ENCODE data around the gene VPS35L.

VPS35L gene

DNA sequence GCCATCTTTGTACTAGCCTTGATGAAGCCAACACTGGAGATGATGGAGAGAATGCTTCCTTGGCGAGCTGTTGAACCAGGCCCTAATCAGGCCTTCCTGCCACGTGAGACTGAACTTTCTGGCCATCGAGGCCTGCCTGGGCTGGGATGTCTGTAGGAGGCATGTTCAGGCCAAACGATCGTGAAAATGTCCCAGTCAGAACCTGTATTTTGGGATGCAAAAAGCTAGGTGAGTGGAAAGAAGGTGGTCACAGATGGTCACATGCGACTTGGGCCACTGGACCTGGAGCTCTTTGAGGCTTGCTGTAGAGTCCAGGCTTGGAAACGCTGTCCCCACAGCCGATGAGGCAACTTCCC lies 149.6 kb downstream of the VPS35L start:
- no peak for DNase-seq (ENCODE audit: low spot score)
- in situ Hi-C loops (cut with MboI; ENCODE audit: low pct_unique_long_range_greater_than_20kb, low sequenced_read_pairs, unreplicated experiment), result no loop called here
- TF ChIP-seq CTCF (IDR thresholded peaks at IDR 0.05; ENCODE audit: extremely low read depth, insufficient read depth, missing control alignments), result no peak

GRCh38 chr16:19705843-19706242 lies 150.3 kb downstream of the VPS35L start:
- in situ Hi-C loops (cut with MboI; ENCODE audit: low pct_unique_long_range_greater_than_20kb, low sequenced_read_pairs, unreplicated experiment), result no loop called here
- no peak for DNase-seq (ENCODE audit: low spot score)
- TF ChIP-seq CTCF (IDR thresholded peaks at IDR 0.05; ENCODE audit: extremely low read depth, insufficient read depth, missing control alignments), result no peak

- in situ Hi-C loops (cut with MboI; ENCODE audit: low pct_unique_long_range_greater_than_20kb, low sequenced_read_pairs, unreplicated experiment), result no loop called here
- TF ChIP-seq CTCF (IDR thresholded peaks at IDR 0.05; ENCODE audit: extremely low read depth, insufficient read depth, missing control alignments), result no peak
- no peak for DNase-seq (ENCODE audit: low spot score)
Measured at GRCh38 chr16:19706846-19707245, 151.3 kb downstream of the VPS35L start.

DNA sequence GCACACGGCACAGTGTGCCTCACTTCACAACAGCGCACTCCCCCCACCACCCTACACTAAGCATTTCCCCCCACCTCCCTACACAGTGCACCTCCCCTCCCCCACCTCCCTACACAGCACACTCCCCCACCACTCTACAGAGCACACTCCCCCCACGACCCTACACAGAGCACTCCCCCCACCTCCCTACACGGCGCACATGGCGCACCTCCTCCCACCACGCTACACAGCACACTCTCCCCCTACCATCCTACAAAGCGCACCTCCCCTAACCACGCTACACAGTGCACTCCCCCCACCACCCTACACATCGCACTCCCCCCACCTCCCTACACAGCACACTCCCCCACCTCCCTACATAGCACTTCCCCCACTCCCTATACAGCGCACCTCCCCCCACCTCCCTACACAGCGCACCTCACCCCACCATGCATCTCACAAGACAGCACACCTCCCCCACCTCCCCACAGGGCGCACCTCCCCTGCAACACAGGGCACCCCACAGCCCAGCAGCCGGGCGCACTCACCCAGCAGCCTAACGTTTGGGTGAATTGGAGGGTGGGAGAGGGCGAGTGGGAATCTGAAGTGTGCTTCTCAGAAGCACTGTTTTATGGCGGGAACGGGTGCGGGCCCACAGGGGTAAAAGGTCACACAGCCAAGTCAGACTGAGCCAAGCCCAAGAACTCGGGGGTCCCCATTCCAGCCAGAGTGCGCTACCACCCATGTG lies 152.2 kb downstream of the VPS35L start:
- no peak for DNase-seq (ENCODE audit: low spot score)
- no peak for TF ChIP-seq CTCF (IDR thresholded peaks at IDR 0.05; ENCODE audit: extremely low read depth, insufficient read depth, missing control alignments)
- in situ Hi-C loops (cut with MboI; ENCODE audit: low pct_unique_long_range_greater_than_20kb, low sequenced_read_pairs, unreplicated experiment), result no loop called here

GRCh38 chr16:19708296-19709205 lies 153.0 kb downstream of the VPS35L start:
- in situ Hi-C loops (cut with MboI; ENCODE audit: low pct_unique_long_range_greater_than_20kb, low sequenced_read_pairs, unreplicated experiment), result no loop called here
- DNase-seq (ENCODE audit: low spot score), result no peak
- no peak for TF ChIP-seq CTCF (IDR thresholded peaks at IDR 0.05; ENCODE audit: extremely low read depth, insufficient read depth, missing control alignments)

DNA sequence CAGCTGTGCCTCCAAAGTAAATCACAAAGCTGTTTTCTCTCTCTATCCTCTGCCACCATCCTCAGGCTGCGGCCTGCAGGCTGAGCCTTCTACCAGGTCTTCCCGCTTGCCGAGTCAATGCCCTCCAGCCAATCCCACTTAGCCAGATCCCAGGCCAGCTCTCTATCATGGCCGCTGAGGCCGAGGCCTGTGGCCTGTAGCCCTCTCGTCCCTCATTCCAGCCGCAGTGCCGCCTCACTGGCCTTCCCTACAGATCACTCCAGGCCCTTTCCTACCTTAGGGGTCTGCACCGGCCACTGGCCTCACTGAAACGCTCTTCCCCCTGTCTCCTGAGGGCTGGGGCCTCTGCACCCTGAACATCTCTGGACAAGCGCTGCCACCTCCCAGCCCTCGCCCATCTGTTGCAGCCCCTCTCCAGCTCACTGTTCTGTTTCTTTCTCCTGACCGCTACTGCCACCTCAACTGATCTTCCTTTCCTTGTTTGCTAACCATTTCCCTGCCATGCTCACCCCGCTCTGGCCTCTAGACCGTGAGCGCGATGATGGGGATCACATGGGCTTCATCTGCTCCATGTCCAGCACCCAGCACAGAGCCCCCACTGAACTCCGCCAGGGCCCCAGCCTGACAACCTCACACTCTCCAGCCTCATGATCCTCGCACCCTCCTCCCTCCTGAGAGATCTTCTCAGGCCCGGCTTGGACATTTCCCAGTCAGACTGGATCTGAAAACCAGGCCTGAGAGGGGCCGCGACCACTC lies 154.1 kb downstream of the VPS35L start:
- no peak for DNase-seq (ENCODE audit: low spot score)
- in situ Hi-C loops (cut with MboI; ENCODE audit: low pct_unique_long_range_greater_than_20kb, low sequenced_read_pairs, unreplicated experiment), result no loop called here
- TF ChIP-seq CTCF (IDR thresholded peaks at IDR 0.05; ENCODE audit: extremely low read depth, insufficient read depth, missing control alignments), result no peak
